AG09319 (cell line): Measurements from ENCODE around the gene PUSL1.

Experiments used
- DNase-seq: peaks from one replicate; pipeline ENCODE4 v3.0.0-alpha.2; 2010; ENCODE audit warnings: low read depth; ENCODE audit errors: extremely low read depth
- TF ChIP-seq, protein P1 (sequence below): IDR thresholded peaks from 2 replicates; pipeline ENCODE4 v1.5.1; 2011; ENCODE audit warnings: low read depth, mild to moderate bottlenecking, inconsistent platforms, low read length, moderate library complexity

PUSL1 gene

GRCh38 chr1:1303736-1304135 is 4.7 kb upstream of the PUSL1 start:
- TF ChIP-seq, protein P1, sequence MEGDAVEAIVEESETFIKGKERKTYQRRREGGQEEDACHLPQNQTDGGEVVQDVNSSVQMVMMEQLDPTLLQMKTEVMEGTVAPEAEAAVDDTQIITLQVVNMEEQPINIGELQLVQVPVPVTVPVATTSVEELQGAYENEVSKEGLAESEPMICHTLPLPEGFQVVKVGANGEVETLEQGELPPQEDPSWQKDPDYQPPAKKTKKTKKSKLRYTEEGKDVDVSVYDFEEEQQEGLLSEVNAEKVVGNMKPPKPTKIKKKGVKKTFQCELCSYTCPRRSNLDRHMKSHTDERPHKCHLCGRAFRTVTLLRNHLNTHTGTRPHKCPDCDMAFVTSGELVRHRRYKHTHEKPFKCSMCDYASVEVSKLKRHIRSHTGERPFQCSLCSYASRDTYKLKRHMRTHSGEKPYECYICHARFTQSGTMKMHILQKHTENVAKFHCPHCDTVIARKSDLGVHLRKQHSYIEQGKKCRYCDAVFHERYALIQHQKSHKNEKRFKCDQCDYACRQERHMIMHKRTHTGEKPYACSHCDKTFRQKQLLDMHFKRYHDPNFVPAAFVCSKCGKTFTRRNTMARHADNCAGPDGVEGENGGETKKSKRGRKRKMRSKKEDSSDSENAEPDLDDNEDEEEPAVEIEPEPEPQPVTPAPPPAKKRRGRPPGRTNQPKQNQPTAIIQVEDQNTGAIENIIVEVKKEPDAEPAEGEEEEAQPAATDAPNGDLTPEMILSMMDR, result no peak
- no peak for DNase-seq

DNA sequence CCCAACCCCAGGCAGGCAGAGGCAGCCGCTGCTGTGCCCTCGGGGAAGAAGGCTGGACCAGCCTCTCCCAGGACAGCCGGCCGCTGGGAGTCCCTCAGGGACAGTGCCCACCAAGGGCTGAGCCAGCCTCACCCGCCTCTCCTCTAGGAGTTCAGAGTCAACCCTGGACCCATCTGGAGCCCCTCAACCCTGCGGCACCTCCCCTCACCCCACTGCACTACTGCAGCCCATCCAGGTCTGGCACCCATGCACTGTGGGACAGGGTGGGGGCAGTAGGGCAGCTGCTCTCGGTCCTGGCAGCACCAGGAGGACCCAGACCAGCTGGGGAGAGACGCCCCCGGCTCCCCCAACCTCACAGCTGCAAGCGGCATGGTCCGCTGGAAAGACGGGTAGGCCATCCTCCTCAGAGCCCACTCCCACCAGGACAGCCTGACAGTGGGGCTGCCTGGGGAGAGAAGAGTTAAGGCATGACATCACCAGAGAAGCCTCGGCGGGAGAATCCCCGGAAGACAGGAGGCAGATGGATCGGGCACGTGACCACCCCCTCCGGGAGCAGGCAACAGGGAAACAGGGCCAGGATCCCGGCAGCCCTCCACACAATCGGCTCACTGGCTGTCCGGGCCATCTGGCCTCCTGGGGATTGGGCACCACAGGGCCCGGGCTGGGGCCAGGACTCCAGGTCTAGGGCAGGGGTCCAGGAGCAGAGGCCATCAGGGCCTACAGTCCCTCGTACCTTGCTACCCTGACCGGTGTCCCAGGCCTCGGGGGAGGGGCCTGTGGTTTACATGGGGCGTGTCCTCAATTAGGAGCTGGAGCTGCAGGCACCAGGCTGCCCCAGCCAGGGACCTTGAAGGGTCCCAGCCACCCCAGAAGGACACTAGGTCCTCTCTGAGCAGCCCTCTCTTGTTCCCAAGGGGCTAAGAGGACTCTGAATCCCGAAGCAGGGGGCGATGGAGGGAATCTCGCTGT is 3.8 kb upstream of the PUSL1 start:
- DNase-seq, result peak; percentile 31
- TF ChIP-seq, protein P1, result no peak

DNA sequence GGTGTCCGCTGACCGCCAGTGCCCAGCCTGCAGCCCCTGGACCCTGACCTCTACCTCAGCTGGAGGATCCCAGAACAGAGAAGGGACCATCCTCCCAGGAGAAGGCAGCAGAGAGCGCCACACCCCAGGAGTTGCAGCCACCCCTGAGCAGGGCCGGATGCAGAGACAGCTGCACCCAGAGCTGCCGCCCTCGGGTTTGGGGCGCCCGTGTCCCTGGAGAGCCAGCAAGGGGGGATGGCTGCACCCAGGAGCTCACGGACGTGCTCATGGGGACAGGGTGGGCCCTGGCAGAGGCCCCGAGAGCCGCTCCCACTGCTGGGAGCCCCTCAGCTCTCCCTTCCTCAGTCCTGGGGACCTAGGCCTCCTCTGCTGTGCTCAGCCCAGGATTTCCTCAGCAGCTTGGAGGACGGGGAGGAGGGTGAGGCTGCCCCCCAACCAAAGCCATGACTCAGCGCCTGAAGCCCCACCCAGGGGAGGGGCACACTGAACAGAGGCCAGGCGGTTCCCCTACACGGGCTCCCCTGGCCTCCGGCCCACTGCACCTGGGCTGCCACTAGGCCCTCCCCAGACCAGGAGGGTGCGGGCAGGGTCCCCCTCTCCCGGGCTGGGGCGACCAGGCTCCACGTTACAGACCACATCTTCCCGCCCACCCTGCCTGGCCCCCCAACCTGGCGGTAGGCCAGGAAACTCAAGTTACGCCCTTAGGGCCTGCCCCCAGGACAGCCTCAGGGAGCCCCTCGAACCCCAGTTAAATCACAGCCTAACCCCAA is 2.9 kb upstream of the PUSL1 start:
- TF ChIP-seq, protein P1, result no peak
- DNase-seq, result peak; percentile 32

- TF ChIP-seq, protein P1, result peak; percentile 23
- no peak for DNase-seq
Observed at GRCh38 chr1:1306070-1306660, 2.2 kb upstream of the PUSL1 start.

GRCh38 chr1:1306661-1307260 is 1.6 kb upstream of the PUSL1 start:
- no peak for DNase-seq
- TF ChIP-seq, protein P1, result no peak

- TF ChIP-seq, protein P1, result no peak
- no peak for DNase-seq
Observed at GRCh38 chr1:1307261-1307922, 1.0 kb upstream of the PUSL1 start.
